BJ (cell line): ENCODE measurements around the gene MMAA. TPM values are rescaled to one million over a fixed set of nuclear protein-coding genes. Genes with fewer than 3 reads are reported as not detected.
"Not testable (repeated sequence)": the region's sequence is repeated elsewhere in the genome, so short reads cannot be mapped to it uniquely, and the experiment has no call there.

ENCODE experiments used
- CTCF ChIA-PET: fragments of 350-600 bp; formaldehyde crosslinking; extraction: SDS; loops from one replicate; lab custom pipeline; 2021; ENCODE audit warnings: antibody characterized with exemption, inconsistent platforms; lab: Yijun Ruan, JAX
- POLR2A ChIA-PET: fragments of 300-600 bp; sonication (Branson Sonifier 250); formaldehyde crosslinking; extraction: SDS; loops from one replicate; lab custom pipeline; 2021; ENCODE audit warnings: antibody characterized with exemption; lab: Charles Lee
- DNase-seq: peaks from one replicate; pipeline ENCODE4 v3.0.0-alpha.2; 2011; ENCODE audit warnings: low read depth
- H3K27me3 ChIP-seq: 2 replicates; pipeline ENCODE4 v1.6.0; 2011; ENCODE audit warnings: low read length; ENCODE audit not compliant: control insufficient read depth, insufficient read depth
- H3K36me3 ChIP-seq: 2 replicates; pipeline ENCODE4 v1.5.1; 2011; ENCODE audit warnings: low read length; ENCODE audit not compliant: control insufficient read depth, insufficient read depth
- H3K4me3 ChIP-seq: 2 replicates; pipeline ENCODE4 v1.5.1; 2011; ENCODE audit warnings: low read depth, mild to moderate bottlenecking, control low read depth, low read length
- polyA plus RNA-seq: library from polyadenylated mRNA; depleted of rRNA; stranded (reverse); fragments of >200 nt; gene quantifications from 2 replicates; pipeline ENCODE4 v1.2.3, GENCODE V29; 2011
- TF ChIP-seq, protein P1 (sequence below): IDR thresholded peaks from 2 replicates; pipeline ENCODE4 v1.5.1; 2011; ENCODE audit warnings: low read depth, mild to moderate bottlenecking, control low read depth, inconsistent platforms, low read length, moderate library complexity; ENCODE audit not compliant: insufficient read depth

MMAA gene
- polyA plus RNA-seq, 1 experiment: 3.4 TPM

DNA sequence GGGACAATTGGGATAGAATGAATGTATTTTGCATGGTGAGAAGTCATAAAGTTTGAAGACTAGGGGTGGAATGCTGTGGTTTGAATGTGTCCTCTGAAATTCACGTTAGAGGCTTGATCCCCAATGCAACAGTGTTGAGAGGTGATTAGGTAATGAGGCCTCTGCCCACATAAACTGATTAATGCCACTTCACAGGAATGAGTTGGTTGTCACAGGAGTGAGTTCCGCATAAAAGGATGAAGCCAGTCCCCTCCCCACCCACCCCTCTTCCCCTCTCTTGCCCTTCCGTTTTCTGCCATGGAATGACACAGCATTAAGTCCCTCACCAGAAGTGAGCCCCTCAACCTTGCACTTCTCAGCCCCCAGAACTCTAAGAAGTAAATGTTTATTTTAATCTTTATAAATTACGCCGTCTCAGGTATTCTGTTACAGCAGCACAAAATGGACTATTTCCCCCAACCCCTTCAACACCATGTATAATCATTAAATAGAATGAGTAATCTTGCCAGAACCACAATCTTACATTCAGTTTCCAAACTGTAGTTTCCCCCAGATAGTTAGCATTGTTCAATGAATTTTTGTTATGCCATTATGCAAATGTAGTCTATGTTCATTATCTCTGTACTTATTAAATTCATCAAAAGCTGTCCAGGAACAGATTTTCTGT, 5.5 kb upstream of the MMAA start:
- POLR2A ChIA-PET: no interaction called here
- no peaks in the 10 kb centered on the region for H3K36me3 ChIP-seq
- H3K27me3 ChIP-seq: no peaks in the 10 kb centered on the region
- CTCF ChIA-PET: interaction anchor here (1.2 to 2.5 kb wide), 2 partner anchors 274 to 397 kb away, joined by 3 to 15 read pairs; no protein-coding TSS in a partner anchor
- no peak overlapping the region for H3K4me3 ChIP-seq
- TF ChIP-seq, protein P1, sequence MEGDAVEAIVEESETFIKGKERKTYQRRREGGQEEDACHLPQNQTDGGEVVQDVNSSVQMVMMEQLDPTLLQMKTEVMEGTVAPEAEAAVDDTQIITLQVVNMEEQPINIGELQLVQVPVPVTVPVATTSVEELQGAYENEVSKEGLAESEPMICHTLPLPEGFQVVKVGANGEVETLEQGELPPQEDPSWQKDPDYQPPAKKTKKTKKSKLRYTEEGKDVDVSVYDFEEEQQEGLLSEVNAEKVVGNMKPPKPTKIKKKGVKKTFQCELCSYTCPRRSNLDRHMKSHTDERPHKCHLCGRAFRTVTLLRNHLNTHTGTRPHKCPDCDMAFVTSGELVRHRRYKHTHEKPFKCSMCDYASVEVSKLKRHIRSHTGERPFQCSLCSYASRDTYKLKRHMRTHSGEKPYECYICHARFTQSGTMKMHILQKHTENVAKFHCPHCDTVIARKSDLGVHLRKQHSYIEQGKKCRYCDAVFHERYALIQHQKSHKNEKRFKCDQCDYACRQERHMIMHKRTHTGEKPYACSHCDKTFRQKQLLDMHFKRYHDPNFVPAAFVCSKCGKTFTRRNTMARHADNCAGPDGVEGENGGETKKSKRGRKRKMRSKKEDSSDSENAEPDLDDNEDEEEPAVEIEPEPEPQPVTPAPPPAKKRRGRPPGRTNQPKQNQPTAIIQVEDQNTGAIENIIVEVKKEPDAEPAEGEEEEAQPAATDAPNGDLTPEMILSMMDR: no peak
- DNase-seq: no peak

- CTCF ChIA-PET: interaction anchor here (1.2 kb wide), 1 partner anchor 273 kb away, joined by 3 read pairs; no protein-coding TSS in a partner anchor
- TF ChIP-seq, protein P1: no peak
- Histone ChIP-seq H3K4me3 (no peak overlapping the region), H3K36me3 (no peaks in the 10 kb centered on the region), H3K27me3 (no peaks in the 10 kb centered on the region)
- POLR2A ChIA-PET: no interaction called here
- no peak for DNase-seq
Observed at GRCh38 chr4:145614233-145614610, 5.0 kb upstream of the MMAA start.

- Histone ChIP-seq H3K4me3 (peak overlapping the region; percentile 75), H3K36me3 (no peaks in the 10 kb centered on the region), H3K27me3 (no peaks in the 10 kb centered on the region)
- TF ChIP-seq, protein P1: no peak
- CTCF ChIA-PET: interaction anchor here (0.5 to 4.1 kb wide), 10 partner anchors 9 to 440 kb away, joined by 3 to 34 read pairs (median 6); no protein-coding TSS in a partner anchor
- DNase-seq: no peak
- POLR2A ChIA-PET: no interaction called here
Observed at GRCh38 chr4:145618210-145618931, 814 bp upstream of the MMAA start.

DNA sequence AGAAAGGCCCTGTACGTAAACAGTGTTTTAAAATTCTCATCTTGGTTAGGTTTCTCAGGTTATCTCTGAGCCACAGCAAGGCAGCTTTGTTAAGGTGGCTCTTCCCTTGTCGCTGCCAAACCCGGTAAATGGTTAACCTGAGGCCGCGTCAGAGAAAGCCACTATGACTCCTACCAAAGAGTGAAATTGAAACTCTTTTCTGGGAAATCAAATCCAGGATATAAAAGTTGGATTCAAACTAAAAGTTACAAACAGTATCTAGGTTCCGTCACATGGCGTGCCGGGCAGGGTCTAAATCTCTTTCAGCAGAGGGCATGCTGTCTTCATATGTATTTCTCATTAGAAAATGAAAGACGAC, 433 bp downstream of the MMAA start:
- ChIA-PET POLR2A (no interaction called here), CTCF (interaction anchor here (0.6 to 4.1 kb wide), 6 partner anchors 10 to 402 kb away, joined by 3 to 34 read pairs (median 6); no protein-coding TSS in a partner anchor)
- no peaks in the 10 kb centered on the region for H3K27me3 ChIP-seq
- H3K4me3 ChIP-seq: peak overlapping the region; percentile 75
- TF ChIP-seq, protein P1: no peak
- no peaks in the 10 kb centered on the region for H3K36me3 ChIP-seq
- DNase-seq: no peak

DNA sequence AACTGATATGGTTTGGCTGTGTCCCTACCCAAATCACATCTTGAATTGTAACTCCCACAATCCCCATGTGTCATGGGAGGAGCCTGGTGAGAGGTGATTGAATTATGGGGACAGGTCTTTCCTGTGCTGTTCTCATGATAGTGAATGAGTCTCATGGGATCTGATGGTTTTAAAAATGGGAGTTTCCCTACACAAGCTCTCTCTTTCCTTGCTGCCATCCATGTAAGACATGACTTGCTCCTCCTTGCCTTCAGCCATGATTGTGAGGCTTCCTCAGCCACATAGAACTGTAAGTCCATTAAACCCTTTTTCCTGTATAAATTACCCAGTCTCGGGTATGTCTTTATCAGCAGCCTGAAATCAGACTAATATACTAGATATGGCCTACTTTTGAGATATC, 2.9 kb downstream of the MMAA start:
- H3K36me3 ChIP-seq, H3K4me3 ChIP-seq, CTCF ChIA-PET, DNase-seq, POLR2A ChIA-PET, H3K27me3 ChIP-seq: not testable (repeated sequence)
